HG02678 (cell line): ENCODE data around the gene ZNF655.
"Not testable (repeated sequence)": the region's sequence is repeated elsewhere in the genome, so short reads cannot be mapped to it uniquely, and the experiment has no call there.

Experiments
- ATAC-seq: cut with Tn5 transposase; IDR thresholded peaks from one replicate; pipeline ENCODE4 v1.9.1; 2021; ENCODE audit warnings: mild to moderate bottlenecking, moderate library complexity; ENCODE audit not compliant: unreplicated experiment

The ZNF655 gene, protein sequence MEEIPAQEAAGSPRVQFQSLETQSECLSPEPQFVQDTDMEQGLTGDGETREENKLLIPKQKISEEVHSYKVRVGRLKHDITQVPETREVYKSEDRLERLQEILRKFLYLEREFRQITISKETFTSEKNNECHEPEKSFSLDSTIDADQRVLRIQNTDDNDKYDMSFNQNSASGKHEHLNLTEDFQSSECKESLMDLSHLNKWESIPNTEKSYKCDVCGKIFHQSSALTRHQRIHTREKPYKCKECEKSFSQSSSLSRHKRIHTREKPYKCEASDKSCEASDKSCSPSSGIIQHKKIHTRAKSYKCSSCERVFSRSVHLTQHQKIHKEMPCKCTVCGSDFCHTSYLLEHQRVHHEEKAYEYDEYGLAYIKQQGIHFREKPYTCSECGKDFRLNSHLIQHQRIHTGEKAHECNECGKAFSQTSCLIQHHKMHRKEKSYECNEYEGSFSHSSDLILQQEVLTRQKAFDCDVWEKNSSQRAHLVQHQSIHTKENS

GRCh38 chr7:99558306-99559174 is at the start of gene ZNF655:
Gene ZNF655, plus strand, starts transcription at chr7:99558642. Its CDS starts 1,918 bp downstream, at chr7:99560560.
- ATAC-seq, result peak; percentile 91

- ATAC-seq, result no peak
Measured at GRCh38 chr7:99514050-99514449, 44.4 kb upstream of the ZNF655 start.

GRCh38 chr7:99521399-99521798 is 37.0 kb upstream of the ZNF655 start:
- no peak for ATAC-seq

DNA sequence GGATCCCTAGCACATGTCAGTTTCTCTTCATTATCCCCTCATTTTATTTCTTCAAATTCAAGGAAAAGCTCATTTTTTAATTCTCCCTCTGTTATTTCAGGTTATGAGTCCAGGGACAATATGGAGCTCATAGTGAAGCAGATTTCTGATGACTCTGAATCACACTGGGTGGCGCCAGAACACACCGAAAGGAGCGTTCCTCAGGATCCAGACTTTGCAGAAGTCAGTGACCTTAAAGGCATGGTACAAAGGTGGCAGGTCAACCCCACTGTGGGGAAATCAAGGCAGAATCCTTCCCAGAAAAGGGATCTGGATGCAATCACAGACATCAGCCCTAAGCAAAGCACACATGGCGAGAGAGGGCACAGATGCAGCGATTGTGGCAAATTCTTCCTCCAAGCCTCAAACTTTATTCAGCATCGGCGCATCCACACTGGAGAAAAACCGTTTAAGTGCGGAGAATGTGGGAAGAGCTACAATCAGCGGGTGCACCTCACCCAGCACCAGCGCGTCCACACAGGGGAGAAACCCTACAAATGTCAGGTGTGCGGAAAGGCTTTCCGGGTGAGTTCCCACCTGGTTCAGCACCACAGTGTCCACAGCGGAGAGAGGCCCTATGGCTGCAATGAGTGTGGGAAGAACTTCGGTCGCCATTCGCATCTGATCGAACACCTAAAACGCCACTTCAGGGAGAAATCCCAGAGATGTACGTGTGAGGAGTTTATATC is 32.6 kb upstream of the ZNF655 start:
- no peak for ATAC-seq

DNA sequence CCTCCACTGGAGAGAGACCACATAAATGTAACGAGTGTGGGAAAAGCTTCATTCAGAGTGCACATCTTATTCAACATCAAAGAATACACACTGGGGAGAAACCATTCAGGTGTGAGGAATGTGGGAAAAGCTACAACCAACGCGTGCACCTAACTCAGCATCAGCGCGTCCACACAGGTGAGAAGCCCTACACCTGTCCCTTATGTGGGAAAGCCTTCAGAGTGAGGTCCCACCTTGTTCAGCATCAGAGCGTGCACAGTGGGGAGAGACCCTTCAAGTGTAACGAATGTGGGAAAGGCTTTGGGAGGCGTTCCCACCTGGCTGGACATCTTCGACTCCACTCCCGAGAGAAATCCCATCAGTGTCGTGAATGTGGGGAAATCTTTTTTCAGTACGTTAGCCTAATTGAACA is 27.1 kb upstream of the ZNF655 start:
- ATAC-seq, result no peak

- ATAC-seq, result no peak
Measured at GRCh38 chr7:99535667-99536066, 22.8 kb upstream of the ZNF655 start.

- ATAC-seq, result no peak
Measured at GRCh38 chr7:99539213-99539811, 19.1 kb upstream of the ZNF655 start.

GRCh38 chr7:99540542-99540941 is 17.9 kb upstream of the ZNF655 start:
- no peak for ATAC-seq

DNA sequence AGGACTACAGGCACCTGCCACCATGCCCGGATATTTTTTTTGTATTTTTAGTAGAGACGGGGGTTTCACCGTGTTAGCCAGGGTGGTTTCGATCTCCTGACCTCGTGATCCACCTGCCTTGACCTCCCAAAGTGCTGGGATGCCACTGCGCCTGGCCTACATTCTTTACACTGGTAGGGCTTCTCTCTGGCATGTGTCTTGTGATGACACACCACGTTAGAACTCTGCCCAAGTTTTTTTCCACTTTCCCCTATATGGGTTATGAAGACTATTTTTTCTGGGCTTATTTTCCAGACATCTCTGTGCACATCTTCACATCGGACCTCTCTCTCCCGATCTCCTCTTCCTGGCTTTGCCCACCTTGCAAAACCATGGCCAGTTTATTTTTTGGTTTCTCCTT is 17.2 kb upstream of the ZNF655 start:
- no peak for ATAC-seq

DNA sequence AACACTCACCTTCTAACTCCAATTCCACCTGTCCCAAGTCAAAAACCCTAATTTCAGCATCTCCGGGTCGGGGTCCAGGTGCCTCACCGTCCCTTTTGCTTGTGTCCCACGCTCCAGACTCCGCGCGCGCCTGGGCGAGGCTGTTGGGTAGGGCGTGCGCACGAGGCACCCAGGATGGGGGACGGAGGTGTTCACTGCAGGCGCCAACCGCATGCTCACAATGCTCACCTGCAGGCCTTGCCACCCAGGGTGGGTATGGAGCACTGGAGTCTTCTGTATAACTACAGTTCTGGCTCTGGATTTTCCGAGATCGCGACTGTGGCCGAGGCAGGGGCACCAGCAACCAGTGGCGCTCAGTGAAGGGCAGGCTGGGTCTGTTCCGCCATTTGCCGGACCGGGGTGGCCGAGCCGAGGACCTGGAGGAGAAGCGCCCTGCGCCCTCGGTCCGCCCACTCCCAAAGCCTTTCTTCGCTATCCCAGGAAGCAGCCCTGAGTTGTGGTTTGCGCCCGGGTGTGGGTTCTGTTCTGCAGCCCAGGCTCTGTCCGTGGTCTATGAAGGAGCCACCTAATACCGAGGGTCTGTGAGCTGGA is 15.3 kb upstream of the ZNF655 start:
- ATAC-seq, result no peak

DNA sequence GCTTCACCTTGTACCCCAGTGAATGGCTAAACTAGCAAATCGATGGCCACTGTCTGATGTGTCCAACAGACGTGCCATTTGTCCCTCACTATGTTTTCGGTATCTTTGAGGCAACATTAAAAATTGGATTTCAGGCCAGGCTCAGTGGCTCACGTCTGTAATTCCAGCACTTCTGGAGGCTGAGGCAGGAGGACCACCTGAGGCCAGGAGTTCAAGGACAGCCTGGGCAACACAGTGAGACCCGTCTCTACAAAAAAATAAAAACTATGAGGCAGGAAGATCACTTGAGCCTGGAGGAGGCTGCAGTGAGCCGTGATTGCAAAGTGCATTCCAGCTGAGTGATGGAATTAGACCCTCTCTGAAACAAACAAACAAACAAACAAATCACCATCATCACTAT is 14.5 kb upstream of the ZNF655 start:
- ATAC-seq, result no peak

DNA sequence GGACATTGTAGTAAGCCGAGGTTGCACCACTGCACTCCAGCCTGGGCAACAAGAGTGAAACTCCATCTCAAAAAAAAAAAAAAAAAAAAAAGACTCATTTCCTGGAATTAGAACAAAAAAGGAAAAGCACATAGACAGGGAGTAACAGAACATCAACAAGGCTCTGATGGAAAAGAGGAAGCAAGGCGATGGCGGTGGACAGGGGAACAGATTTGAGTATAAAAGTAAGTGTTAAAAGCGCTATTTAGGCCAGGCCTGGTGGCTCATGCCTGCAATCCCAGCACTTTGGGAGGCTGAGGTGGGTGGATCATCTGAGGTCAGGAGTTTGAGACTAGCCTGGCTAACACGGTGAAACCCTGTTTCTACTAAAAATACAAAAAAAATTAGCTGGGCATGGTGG is 13.1 kb upstream of the ZNF655 start:
- ATAC-seq, result not testable (repeated sequence)

DNA sequence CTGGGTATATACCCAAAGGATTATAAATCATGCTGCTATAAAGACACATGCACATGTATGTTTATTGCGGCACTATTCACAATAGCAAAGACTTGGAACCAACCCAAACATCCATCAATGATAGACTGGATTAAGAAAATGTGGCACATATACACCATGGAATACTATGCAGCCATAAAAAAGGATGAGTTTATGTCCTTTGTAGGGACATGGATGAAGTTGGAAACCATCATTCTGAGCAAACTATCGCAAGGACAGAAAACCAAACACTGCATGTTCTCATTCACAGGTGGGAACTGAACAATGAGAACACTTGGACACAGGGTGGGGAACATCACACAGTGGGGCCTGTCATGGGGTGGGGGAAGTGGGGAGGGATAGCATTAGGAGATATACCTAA is 8.9 kb upstream of the ZNF655 start:
- ATAC-seq, result not testable (repeated sequence)

DNA sequence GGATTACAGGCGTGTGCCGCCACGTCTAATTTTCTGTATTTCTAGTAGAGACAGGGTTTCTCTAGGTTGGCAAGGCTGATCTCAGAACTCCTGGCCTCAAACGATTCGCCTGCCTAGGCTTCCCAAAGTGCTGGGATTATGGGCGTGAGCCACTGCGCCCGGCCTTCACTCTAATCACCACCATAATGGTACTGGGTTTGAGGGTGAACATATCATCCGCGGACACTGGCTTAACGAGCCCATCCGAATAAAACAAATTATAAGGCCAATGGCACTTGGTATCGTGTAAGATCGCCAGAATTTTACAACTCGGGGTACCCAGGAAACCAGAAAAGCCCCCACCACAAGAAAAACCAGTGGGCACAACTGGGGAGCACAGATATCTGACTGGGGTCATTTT is 7.1 kb upstream of the ZNF655 start:
- ATAC-seq, result no peak

- peak; percentile 99 for ATAC-seq
Measured at GRCh38 chr7:99551767-99552463, 6.5 kb upstream of the ZNF655 start, which contains the start of gene FAM200A. Gene FAM200A, minus strand, starts transcription at chr7:99552114. Its CDS starts 3,707 bp downstream, at chr7:99548407.

DNA sequence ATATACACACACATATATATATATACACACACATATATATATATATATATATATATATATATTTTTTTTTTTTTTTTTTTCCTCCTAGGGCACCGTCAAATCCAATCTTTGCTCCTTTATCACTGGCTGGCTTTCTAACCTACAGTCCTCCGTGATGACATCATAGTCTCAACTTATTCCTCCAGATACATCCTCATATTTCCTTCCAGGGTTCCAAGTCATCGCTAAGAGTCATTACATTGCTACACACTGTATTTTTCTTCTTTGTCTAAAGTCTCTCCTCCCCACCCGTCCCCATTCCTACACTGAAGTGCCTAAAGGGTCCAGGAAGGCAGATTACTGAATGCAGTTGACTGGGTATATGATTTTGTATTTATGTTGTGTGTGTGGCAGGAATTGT is 5.4 kb upstream of the ZNF655 start:
- no peak for ATAC-seq

DNA sequence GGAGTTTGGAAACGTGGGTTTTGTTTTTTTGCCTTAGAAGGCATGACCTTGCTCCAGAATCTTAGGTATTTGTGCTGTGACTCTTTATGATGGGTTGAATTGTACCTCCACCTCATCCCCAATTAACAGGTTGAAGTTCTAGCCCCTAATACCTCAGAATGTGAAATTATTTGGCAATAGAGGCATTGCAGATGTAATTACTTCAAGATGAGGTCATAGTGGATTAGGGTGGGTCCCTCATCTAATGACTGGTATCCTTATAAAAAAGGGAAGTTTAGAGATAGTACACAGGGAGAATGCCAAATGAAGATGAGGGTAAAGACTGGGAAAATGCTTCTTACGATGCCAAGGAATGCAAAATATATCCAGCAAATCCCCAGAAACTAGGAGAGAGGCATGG is 3.5 kb upstream of the ZNF655 start:
- ATAC-seq, result no peak

GRCh38 chr7:99557196-99557607 is 1.2 kb upstream of the ZNF655 start:
- no peak for ATAC-seq

DNA sequence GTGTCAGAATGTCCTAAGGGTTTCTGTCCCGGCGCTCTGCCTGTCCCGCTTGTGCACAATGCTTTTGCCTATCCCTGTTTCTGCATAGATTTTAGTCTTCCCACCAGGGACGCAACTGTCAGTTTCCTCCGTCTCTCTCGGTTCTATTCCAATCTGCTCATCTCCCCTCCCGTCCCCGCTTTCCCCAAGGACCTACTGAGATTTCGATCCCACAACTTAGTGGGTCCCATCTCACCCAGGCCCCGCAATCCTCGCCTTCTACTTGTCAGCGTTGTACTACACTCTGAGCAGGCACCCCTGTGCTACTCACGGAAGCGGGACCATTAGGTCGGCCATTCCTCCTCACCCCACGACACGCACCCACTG is 519 bp upstream of the ZNF655 start:
- peak; percentile 53 for ATAC-seq
